WTC11 (cell line): ENCODE results near the gene ODAD3.

ENCODE experiments used
- ATF3 ChIP-seq: sonication (generic); formaldehyde crosslinking; conservative IDR thresholded peaks from 2 replicates; pipeline ENCODE4 v1.8.1; 2022; ENCODE audit warnings: mild to moderate bottlenecking, missing genetic modification reagents
- ESRRA ChIP-seq: sonication (generic); formaldehyde crosslinking; IDR thresholded peaks from 2 replicates; pipeline ENCODE4 v1.8.1; 2022; ENCODE audit warnings: mild to moderate bottlenecking, missing genetic modification reagents, borderline replicate concordance
- JAZF1 ChIP-seq: fragments of 250-450 bp; sonication (Bioruptor Pico); IDR thresholded peaks from 2 replicates; pipeline ENCODE4 v1.9.0; 2021; ENCODE audit warnings: moderate library complexity, mild to moderate bottlenecking, inconsistent platforms
- MAX ChIP-seq: sonication (generic); formaldehyde crosslinking; IDR thresholded peaks from 2 replicates; pipeline ENCODE4 v1.8.0; 2022; ENCODE audit warnings: mild to moderate bottlenecking, missing genetic modification reagents
- NR1H2 ChIP-seq: sonication (generic); formaldehyde crosslinking; IDR thresholded peaks from 2 replicates; pipeline ENCODE4 v1.9.0; 2021; ENCODE audit warnings: mild to moderate bottlenecking, moderate library complexity, missing genetic modification reagents
- SMAD3 ChIP-seq: sonication (generic); formaldehyde crosslinking; IDR thresholded peaks from 2 replicates; pipeline ENCODE4 v1.8.0; 2022; ENCODE audit warnings: missing genetic modification reagents, mild to moderate bottlenecking, borderline replicate concordance
- TF ChIP-seq, protein P1 (sequence below): sonication (generic); formaldehyde crosslinking; IDR thresholded peaks from 2 replicates; pipeline ENCODE4 v1.8.0; 2022; ENCODE audit warnings: missing genetic modification reagents
- TF ChIP-seq, protein P2 (sequence below): fragments of 200-600 bp; IDR thresholded peaks from 2 replicates; pipeline ENCODE4 v1.8.0; 2022; ENCODE audit warnings: antibody characterized with exemption
- TF ChIP-seq, protein P3 (sequence below): sonication (generic); formaldehyde crosslinking; IDR thresholded peaks from 2 replicates; pipeline ENCODE4 v1.8.1; 2022; ENCODE audit warnings: low read depth, missing genetic modification reagents, borderline replicate concordance

DNA sequence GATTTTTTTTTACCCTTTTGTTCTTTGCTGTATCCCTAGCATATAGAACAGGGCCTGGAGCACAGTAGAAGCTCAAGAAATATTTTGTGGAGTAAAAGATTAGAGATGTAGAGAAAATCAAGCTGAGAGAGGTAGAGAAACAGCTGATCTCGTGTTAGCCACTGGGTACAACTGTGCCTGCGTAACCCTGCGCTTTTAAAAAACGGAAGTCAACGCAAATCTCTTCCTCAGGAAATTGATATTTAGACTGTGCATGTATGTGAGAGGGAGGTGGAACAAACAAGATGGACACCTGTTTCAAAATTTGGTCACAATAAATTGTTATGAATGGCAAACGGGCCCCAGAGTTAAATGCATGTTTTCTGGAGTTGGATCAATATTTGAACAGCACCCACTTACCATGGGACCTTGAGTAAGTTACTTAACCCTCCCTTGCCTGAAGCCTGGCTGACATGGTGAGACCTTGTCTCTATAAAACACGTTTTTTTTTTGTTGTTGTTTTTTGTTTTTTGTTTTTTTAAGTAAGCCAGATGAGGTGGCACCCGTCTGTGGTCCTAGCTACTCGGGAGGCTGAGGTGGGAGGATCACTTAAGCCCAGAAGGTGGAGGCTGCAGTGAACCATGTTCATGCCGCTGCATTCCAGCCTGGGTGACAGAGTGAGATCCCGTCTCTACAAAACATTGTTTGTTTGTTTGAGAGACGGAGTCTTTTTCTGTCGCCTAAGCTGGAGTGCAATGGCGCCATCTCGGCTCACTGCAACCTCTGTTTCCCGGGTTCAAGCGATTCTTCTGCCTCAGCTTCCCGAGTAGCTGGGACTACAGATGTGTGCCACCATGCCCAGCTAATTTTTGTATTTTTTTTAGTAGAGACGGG lies 47.5 kb downstream of the ODAD3 start:
- TF ChIP-seq, protein P1, sequence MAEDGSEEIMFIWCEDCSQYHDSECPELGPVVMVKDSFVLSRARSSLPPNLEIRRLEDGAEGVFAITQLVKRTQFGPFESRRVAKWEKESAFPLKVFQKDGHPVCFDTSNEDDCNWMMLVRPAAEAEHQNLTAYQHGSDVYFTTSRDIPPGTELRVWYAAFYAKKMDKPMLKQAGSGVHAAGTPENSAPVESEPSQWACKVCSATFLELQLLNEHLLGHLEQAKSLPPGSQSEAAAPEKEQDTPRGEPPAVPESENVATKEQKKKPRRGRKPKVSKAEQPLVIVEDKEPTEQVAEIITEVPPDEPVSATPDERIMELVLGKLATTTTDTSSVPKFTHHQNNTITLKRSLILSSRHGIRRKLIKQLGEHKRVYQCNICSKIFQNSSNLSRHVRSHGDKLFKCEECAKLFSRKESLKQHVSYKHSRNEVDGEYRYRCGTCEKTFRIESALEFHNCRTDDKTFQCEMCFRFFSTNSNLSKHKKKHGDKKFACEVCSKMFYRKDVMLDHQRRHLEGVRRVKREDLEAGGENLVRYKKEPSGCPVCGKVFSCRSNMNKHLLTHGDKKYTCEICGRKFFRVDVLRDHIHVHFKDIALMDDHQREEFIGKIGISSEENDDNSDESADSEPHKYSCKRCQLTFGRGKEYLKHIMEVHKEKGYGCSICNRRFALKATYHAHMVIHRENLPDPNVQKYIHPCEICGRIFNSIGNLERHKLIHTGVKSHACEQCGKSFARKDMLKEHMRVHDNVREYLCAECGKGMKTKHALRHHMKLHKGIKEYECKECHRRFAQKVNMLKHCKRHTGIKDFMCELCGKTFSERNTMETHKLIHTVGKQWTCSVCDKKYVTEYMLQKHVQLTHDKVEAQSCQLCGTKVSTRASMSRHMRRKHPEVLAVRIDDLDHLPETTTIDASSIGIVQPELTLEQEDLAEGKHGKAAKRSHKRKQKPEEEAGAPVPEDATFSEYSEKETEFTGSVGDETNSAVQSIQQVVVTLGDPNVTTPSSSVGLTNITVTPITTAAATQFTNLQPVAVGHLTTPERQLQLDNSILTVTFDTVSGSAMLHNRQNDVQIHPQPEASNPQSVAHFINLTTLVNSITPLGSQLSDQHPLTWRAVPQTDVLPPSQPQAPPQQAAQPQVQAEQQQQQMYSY (CRISPR knock-in tag), result no peak
- TF ChIP-seq, protein P2, sequence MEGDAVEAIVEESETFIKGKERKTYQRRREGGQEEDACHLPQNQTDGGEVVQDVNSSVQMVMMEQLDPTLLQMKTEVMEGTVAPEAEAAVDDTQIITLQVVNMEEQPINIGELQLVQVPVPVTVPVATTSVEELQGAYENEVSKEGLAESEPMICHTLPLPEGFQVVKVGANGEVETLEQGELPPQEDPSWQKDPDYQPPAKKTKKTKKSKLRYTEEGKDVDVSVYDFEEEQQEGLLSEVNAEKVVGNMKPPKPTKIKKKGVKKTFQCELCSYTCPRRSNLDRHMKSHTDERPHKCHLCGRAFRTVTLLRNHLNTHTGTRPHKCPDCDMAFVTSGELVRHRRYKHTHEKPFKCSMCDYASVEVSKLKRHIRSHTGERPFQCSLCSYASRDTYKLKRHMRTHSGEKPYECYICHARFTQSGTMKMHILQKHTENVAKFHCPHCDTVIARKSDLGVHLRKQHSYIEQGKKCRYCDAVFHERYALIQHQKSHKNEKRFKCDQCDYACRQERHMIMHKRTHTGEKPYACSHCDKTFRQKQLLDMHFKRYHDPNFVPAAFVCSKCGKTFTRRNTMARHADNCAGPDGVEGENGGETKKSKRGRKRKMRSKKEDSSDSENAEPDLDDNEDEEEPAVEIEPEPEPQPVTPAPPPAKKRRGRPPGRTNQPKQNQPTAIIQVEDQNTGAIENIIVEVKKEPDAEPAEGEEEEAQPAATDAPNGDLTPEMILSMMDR, result no peak
- TF ChIP-seq JAZF1, result no peak
- TF ChIP-seq ATF3 (CRISPR knock-in tag), result no peak
- TF ChIP-seq, protein P3, sequence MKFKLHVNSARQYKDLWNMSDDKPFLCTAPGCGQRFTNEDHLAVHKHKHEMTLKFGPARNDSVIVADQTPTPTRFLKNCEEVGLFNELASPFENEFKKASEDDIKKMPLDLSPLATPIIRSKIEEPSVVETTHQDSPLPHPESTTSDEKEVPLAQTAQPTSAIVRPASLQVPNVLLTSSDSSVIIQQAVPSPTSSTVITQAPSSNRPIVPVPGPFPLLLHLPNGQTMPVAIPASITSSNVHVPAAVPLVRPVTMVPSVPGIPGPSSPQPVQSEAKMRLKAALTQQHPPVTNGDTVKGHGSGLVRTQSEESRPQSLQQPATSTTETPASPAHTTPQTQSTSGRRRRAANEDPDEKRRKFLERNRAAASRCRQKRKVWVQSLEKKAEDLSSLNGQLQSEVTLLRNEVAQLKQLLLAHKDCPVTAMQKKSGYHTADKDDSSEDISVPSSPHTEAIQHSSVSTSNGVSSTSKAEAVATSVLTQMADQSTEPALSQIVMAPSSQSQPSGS (CRISPR knock-in tag), result no peak
- no peak for TF ChIP-seq SMAD3 (CRISPR knock-in tag)
- TF ChIP-seq NR1H2 (CRISPR knock-in tag), result no peak
- no peak for TF ChIP-seq ESRRA
- no peak for TF ChIP-seq MAX (CRISPR knock-in tag)
